AG04449 (cell line): ENCODE data around the gene GYG1.
A peak's percentile ranks its signal among the peaks of the same experiment; 100 is the strongest.

Experiments used
- CTCF ChIA-PET: fragments of 350-600 bp; formaldehyde crosslinking; extraction: SDS; loops from one replicate; lab custom pipeline; 2021; ENCODE audit warnings: antibody characterized with exemption; lab: Yijun Ruan, JAX
- POLR2A ChIA-PET: fragments of 400-600, 350-600 bp; formaldehyde crosslinking; extraction: SDS; loops from one replicate; lab custom pipeline; 2020; ENCODE audit warnings: antibody characterized with exemption, inconsistent platforms; lab: Yijun Ruan, JAX
- DNase-seq: peaks from one replicate; pipeline ENCODE4 v3.0.0-alpha.2; 2010; ENCODE audit warnings: low read depth, low spot score
- H3K4me3 ChIP-seq: 2 replicates; pipeline ENCODE4 v1.5.1; 2011; ENCODE audit warnings: low read depth, mild to moderate bottlenecking, control low read depth, low read length
- CTCF ChIP-seq: IDR thresholded peaks from one replicate; pipeline ENCODE4 v1.5.1; 2011; ENCODE audit warnings: mild to moderate bottlenecking, moderate library complexity, low read length, control low read depth, inconsistent platforms; ENCODE audit not compliant: insufficient read depth; ENCODE audit errors: missing control alignments

The GYG1 gene

GRCh38 chr3:149015393-149015792 is 24.1 kb downstream of the GYG1 start:
- no peak overlapping the region for H3K4me3 ChIP-seq
- no peak for DNase-seq
- CTCF ChIA-PET: no interaction called here
- POLR2A ChIA-PET: no interaction called here
- no peak for TF ChIP-seq CTCF

GRCh38 chr3:149016242-149016641 is 24.9 kb downstream of the GYG1 start:
- no peak overlapping the region for H3K4me3 ChIP-seq
- DNase-seq: no peak
- TF ChIP-seq CTCF: no peak
- POLR2A ChIA-PET: no interaction called here
- CTCF ChIA-PET: interaction anchor here (1.2 kb wide), 1 partner anchor 61 kb away, joined by 4 read pairs; no protein-coding TSS in a partner anchor

- ChIA-PET POLR2A (no interaction called here), CTCF (interaction anchor here (1.2 kb wide), 1 partner anchor 61 kb away, joined by 4 read pairs; no protein-coding TSS in a partner anchor)
- TF ChIP-seq CTCF: no peak
- DNase-seq: peak; percentile 94
- H3K4me3 ChIP-seq: no peak overlapping the region
Observed at GRCh38 chr3:149016669-149017541, 25.6 kb downstream of the GYG1 start.

GRCh38 chr3:149018247-149018646 is 26.9 kb downstream of the GYG1 start:
- ChIA-PET CTCF (no interaction called here), POLR2A (no interaction called here)
- no peak for TF ChIP-seq CTCF
- H3K4me3 ChIP-seq: no peak overlapping the region
- DNase-seq: no peak

- no peak for DNase-seq
- CTCF ChIA-PET: no interaction called here
- POLR2A ChIA-PET: interaction anchor here (0.5 kb wide), 1 partner anchor 38 kb away, joined by 3 read pairs; no protein-coding TSS in a partner anchor
- TF ChIP-seq CTCF: no peak
- no peak overlapping the region for H3K4me3 ChIP-seq
Observed at GRCh38 chr3:149019580-149019979, 28.2 kb downstream of the GYG1 start.

DNA sequence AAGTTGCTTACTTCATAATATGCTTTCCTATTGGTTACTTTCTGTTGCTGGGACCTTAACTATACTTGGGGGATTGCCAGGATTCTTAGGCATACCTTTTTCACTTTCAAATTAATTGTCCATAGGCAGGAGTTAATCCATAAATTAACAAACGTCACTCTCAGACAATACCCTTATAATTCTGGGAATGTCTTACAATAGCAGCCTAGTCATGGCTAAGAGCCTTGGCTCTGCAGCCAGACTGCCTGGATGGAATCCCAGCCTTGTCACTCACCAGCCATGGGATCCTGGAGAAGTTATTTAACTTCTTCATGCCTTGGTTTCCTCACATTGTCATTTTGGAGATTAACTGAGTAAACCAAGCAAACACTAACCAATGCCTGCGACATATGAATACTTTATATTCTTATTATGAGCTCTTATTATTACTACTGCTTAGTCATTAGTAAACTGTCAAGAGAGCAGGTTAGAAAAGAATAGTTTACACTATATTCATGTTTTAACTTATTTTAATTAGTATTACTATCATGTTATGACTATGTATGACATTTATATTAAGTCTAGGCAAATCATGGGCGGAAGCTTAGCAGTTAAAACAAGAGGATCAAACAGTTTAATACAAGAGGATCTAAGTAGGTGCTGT is 29.0 kb downstream of the GYG1 start:
- POLR2A ChIA-PET: no interaction called here
- DNase-seq: no peak
- CTCF ChIA-PET: no interaction called here
- no peak overlapping the region for H3K4me3 ChIP-seq
- TF ChIP-seq CTCF: no peak
